ENCODE results near the gene DYRK3.

DNA sequence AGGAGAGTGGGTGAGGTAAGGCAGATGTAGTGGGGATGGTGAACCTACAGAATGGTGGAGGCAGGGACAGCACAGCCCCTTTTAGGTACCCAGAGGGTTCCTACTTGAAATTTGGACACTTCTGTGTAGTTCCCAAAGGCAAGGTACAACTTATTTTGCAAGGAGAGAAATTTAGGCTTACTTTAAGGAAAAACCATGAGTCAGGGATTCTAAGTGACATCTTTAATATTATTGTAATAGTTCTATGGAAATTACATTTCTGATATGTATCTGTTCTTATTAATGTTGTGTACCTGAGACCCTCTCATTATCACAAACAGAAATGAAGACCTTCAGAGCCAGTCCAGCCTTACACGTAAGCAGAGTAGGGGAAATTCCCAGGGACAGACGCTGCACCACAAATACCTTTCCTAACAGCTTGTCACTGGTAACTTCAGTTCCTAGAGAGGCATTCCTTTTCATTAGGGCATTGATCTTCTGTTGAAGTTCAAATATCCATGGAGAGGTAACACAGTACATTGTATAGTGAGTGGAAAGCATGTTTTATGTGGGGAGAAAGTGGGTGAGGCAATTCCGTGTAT lies 7.9 kb downstream of the DYRK3 start:
- TF ChIP-seq, protein P1, sequence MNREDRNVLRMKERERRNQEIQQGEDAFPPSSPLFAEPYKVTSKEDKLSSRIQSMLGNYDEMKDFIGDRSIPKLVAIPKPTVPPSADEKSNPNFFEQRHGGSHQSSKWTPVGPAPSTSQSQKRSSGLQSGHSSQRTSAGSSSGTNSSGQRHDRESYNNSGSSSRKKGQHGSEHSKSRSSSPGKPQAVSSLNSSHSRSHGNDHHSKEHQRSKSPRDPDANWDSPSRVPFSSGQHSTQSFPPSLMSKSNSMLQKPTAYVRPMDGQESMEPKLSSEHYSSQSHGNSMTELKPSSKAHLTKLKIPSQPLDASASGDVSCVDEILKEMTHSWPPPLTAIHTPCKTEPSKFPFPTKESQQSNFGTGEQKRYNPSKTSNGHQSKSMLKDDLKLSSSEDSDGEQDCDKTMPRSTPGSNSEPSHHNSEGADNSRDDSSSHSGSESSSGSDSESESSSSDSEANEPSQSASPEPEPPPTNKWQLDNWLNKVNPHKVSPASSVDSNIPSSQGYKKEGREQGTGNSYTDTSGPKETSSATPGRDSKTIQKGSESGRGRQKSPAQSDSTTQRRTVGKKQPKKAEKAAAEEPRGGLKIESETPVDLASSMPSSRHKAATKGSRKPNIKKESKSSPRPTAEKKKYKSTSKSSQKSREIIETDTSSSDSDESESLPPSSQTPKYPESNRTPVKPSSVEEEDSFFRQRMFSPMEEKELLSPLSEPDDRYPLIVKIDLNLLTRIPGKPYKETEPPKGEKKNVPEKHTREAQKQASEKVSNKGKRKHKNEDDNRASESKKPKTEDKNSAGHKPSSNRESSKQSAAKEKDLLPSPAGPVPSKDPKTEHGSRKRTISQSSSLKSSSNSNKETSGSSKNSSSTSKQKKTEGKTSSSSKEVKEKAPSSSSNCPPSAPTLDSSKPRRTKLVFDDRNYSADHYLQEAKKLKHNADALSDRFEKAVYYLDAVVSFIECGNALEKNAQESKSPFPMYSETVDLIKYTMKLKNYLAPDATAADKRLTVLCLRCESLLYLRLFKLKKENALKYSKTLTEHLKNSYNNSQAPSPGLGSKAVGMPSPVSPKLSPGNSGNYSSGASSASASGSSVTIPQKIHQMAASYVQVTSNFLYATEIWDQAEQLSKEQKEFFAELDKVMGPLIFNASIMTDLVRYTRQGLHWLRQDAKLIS (CRISPR knock-in tag; IDR thresholded peaks at IDR 0.05): no peak
- no peak for TF ChIP-seq TAF9B (IDR thresholded peaks at IDR 0.05; ENCODE audit: partially characterized antibody)
- TF ChIP-seq, protein P2, sequence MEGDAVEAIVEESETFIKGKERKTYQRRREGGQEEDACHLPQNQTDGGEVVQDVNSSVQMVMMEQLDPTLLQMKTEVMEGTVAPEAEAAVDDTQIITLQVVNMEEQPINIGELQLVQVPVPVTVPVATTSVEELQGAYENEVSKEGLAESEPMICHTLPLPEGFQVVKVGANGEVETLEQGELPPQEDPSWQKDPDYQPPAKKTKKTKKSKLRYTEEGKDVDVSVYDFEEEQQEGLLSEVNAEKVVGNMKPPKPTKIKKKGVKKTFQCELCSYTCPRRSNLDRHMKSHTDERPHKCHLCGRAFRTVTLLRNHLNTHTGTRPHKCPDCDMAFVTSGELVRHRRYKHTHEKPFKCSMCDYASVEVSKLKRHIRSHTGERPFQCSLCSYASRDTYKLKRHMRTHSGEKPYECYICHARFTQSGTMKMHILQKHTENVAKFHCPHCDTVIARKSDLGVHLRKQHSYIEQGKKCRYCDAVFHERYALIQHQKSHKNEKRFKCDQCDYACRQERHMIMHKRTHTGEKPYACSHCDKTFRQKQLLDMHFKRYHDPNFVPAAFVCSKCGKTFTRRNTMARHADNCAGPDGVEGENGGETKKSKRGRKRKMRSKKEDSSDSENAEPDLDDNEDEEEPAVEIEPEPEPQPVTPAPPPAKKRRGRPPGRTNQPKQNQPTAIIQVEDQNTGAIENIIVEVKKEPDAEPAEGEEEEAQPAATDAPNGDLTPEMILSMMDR (IDR thresholded peaks at IDR 0.05 in 2 of 3, conservative IDR thresholded peaks at IDR 0.05 in 1 of 3; ENCODE audit: insufficient read depth in 2 of 3, low read depth in 1 of 3, low read length in 3 of 3): no peak
- TF ChIP-seq, protein P3, sequence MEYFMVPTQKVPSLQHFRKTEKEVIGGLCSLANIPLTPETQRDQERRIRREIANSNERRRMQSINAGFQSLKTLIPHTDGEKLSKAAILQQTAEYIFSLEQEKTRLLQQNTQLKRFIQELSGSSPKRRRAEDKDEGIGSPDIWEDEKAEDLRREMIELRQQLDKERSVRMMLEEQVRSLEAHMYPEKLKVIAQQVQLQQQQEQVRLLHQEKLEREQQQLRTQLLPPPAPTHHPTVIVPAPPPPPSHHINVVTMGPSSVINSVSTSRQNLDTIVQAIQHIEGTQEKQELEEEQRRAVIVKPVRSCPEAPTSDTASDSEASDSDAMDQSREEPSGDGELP (CRISPR knock-in tag; IDR thresholded peaks at IDR 0.05; ENCODE audit: borderline replicate concordance): no peak
- no peak for TF ChIP-seq MYC (IDR thresholded peaks at IDR 0.05; ENCODE audit: low read depth, low read length)
- TF ChIP-seq MYC (CRISPR knock-in tag; IDR thresholded peaks at IDR 0.05; ENCODE audit: borderline replicate concordance, low read depth): no peak
- TF ChIP-seq CREB1 (IDR thresholded peaks at IDR 0.05): no peak
- TF ChIP-seq CREB1 (CRISPR knock-in tag; IDR thresholded peaks at IDR 0.05): no peak
- TF ChIP-seq ZNF699 (CRISPR knock-in tag; IDR thresholded peaks at IDR 0.05; ENCODE audit: insufficient replicate concordance): no peak
- no peak for TF ChIP-seq EP300 (IDR thresholded peaks at IDR 0.05; ENCODE audit: low read length)
- no peak for TF ChIP-seq NFE2 (IDR thresholded peaks at IDR 0.05; ENCODE audit: low read depth)
- no peak for TF ChIP-seq RBM25 (IDR thresholded peaks at IDR 0.05; ENCODE audit: low read depth, low read length, severe bottlenecking)
- no peak for TF ChIP-seq ZFPM2 (CRISPR knock-in tag; IDR thresholded peaks at IDR 0.05)
- no peak for TF ChIP-seq NR2C2 (CRISPR knock-in tag; IDR thresholded peaks at IDR 0.05)
- TF ChIP-seq NR2C2 (tag; IDR thresholded peaks at IDR 0.05): no peak
- TF ChIP-seq ZNF224 (CRISPR knock-in tag; IDR thresholded peaks at IDR 0.05): no peak
- no peak for TF ChIP-seq KHSRP (IDR thresholded peaks at IDR 0.05)
